HG03060 (cell line): ENCODE results near the gene SLAMF1.
"Not testable (repeated sequence)": the region's sequence is repeated elsewhere in the genome, so short reads cannot be mapped to it uniquely, and the experiment has no call there.

Experiments used
- ATAC-seq: cut with Tn5 transposase; IDR thresholded peaks from one replicate; pipeline ENCODE4 v1.9.1; 2021; ENCODE audit warnings: low read depth, moderate number of reproducible peaks; ENCODE audit not compliant: unreplicated experiment

SLAMF1 gene

DNA sequence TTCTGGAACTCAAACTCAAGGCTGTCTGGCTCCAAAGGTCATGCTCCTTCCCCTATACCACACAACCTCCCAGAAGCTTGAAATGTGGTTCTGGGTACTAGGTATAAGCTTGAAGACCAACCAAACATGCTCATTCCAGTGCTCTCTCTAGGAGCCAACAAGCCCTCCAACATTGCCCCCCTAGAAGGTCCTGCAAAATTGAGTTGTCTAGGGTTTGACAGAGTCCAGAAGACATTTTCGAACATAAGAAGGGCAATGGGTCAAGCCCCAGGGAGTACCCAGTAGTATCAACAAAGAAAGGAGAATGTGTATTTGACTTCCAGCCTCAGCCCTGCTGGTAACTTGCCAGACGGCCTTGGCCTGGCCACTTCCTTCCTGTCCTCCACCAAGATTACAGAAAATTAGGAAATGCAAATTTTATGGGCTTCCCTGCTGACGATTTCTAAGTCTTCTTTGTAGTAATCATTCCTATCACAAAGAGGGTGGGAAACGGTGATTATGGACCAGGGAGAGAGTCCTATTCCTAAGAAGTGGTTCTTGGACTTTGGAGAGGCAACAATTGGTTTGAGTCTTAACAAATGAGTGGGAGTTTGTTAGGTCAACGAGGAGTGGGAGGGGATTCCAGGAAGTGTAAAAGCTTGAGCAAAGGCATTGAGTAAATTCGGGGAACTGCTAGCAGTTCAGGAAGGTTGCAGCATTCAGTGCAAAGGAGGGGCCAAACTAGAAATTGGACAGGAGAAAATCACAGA, 18.7 kb upstream of the SLAMF1 start:
- no peak for ATAC-seq

DNA sequence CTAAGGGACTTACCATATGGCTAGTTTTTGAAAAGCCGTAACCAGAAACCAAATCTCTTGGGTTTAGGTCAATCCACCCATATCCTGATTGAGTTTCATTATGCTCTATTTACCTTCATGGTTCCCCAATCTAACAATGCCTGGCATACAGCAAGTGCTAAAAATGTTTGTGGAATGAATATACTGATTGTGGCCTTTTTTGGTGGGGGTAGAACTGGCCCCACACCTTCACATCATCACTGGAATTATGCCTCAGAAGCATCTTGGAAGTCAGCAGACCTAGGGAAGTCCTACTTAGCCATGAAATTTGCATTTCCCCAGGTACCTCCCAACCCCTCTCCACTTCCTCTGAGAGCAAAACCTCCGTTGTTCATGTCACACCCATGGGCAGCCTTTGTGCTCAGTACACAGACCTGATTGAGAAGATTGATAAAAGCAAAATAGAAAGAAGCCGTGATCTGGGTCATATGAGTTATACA, 17.8 kb upstream of the SLAMF1 start:
- no peak for ATAC-seq

DNA sequence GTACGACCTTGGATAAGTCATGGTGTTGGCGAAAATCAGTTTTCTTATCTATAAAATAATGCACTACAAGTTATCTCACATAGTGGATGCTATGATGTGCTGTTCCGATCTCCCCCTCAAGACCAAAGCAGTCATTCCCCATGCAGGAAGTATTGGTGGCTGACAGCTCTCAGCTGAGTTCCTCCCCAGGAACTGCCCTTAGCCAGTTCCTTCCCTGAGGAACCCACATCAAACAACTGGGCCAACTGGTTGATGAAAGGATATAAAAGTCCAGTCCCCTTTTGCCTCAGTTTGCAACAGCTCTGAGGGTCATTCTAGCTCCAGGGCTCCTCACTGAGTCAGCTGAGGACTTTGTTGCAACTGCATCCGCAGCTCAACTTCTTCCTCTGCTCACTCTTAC, 16.1 kb upstream of the SLAMF1 start:
- ATAC-seq = no peak

DNA sequence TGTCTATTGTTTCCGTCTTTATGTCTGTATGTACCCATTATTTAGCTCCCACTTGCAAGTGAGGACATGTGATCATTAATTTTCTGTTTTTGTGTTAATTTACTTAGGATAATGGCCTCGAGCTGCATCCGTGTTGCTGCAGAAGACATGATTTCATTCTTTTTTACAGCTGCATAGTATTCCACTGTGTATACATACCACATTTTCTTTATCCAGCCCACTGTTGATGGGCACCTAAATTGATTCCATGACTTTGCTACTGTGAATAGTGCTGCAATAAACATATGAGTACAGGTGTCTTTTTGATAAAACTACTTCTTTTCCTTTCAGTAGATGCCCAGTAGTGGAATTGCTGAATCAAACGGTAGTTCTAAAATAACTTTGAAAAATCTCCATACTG, 12.7 kb upstream of the SLAMF1 start:
- ATAC-seq = no peak

DNA sequence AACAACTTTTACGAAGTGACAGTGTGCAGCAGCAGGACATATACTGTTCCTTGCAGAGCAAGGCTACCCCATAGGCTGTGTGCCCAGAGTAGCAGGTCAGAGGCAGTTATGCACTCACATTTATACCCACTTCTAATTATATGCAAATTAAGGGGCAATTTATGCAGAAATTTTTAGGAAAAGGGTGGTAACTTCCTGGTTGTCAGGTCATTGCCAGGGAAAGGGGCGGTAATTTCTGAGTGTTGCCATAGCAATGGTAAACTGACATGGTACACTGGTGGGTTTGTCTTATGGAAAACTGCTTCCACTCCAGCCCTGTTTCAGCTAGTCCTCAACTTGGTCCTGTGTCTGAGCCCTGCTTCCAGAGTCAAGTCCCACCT, 12.0 kb upstream of the SLAMF1 start:
- ATAC-seq = no peak

DNA sequence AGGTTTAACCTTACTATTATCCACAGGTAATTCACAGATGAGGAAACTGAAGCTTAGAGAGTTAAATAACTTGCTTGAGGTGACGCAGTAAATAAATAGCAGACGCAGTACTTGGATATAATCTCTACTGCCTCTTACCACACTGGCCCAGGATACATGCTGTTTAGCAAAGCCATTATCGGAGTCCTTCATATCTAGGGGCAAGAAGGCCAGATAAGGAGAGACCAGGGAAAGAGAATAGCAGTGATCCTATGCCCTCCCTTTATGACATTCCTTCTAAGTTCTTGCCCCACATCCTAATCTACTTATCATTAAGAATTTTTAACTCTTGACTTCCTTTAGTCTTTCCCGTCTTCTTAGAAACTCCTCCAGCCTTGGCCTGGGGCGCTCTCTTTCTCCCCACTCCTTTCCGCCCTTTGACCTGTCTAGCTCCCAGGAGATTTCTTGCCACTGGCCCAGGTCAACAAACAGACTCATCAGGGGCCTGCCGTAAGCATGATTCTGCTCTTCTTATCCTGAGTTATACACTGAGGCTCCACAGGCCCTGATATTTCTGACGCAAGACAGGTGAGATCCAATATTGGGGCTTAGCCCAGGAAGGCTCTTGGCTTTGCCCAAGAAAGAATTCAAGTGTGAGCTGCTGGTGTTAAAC, 11.4 kb upstream of the SLAMF1 start:
- no peak for ATAC-seq

DNA sequence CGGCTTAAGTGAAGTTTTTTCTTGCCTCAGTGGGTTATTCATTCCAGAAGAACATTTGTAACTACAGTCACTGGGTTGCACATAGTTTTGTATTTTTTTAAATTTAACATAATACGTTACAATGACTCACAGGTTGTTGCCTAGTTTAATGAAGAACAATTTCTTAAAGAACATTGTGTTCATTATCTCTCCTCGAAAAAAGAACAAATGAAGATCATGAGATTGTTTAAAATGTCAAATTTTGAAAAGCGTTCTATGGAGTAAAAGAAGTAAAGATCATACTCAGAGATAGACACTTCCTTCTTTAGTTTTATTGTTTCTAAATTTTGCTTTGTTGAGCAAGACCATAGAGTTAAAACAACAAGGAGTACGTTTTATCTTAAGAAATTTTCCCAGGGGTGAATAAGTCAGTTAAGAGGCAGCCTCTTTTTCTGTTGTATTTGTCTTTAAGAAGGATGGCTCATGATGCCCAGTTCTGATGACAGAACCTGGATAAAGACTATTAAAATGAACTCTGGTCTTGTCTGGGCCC, 10.5 kb upstream of the SLAMF1 start:
- ATAC-seq = no peak

DNA sequence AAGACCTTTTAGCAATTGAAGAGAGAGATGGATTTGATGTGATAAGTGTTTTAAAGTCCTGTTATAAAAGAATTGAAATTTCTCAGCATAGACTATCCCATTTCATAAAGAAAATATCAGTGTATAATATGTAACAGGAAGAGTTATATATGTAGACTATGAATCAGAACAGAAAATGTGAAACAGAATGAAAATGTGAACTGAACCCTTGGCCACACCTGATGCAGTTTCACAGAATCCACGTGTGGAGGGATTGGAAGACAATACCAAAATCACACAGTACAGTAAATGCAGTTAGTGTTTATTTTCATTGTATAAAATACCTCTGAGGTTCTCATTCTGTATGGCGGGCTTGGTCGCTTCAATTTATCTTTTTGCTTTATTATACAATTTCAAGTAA, 9.9 kb upstream of the SLAMF1 start:
- ATAC-seq = no peak

DNA sequence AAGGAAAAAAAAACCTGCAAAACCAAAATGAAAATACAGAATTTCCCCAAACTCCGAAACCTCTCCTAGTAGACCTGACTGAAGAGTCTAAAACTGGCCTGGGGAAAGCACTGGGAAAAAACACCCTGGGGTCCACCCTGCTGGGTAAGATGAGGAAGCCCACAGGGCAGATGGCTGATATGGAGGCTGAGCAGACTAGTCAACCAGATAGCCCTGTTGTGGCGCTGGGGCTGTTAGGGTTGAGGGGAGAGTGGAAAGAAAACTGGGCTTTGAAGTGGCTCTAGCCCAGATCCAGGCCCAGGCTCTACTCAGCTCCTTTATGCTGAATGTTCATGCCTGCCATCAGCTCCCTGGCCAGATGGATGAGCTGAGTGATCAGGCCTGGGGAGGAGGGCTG, 6.8 kb upstream of the SLAMF1 start:
- ATAC-seq = no peak

DNA sequence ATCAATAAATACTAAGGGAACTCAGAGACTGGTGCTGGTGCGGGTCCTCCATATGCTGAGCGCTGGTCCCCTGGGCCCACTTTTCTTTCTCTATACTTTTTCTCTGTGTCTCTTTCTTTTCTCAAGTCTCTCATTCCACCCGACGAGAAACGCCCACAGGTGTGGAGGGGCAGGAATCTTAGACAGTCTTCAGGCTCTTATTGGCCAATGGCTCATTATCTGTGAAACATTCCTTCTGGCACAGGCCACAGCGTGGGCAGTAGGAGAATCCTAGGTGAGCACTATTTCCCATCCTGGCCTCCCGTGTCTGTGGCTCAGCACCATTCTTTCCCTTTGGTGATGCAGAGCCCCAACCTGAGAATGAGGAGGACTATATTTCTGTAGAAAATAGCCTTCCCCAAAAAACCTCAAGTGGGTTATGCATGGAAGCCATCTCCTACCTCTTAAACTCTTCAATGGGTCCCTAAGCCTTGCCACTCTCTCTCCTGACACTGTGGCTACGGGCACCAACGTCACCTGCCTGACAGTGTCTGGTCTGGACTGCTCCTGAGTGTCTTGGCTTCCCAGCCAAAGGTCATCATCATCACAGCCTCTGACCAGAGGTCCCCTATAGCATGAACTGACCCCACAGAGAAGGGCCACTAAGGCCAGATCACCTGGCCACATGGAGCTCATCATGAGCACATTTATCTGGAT, 6.2 kb upstream of the SLAMF1 start:
- ATAC-seq = no peak

DNA sequence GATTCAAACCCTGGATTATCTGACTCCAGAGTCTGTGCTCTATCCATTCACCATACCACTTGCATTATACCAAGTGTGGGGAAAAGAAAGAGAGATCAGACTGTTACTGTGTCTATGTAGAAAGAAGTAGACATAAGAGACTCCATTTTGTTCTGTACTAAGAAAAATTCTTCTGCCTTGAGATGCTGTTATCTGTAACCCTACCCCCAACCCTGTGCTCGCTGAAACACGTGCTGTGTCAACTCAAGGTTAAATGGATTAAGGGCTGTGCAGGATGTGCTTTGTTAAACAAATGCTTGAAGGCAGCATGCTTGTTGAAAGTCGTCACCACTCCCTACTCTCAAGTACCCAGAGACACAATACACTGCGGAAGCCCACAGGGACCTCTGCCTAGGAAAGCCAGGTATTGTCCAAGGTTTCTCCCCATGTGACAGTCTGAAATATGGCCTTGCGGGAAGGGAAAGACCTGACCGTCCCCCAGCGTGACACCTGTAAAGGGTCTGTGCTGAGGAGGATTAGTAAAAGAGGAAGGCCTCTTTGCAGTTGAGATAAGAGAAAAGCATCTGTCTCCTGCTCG, 5.3 kb upstream of the SLAMF1 start:
- not testable (repeated sequence) for ATAC-seq

DNA sequence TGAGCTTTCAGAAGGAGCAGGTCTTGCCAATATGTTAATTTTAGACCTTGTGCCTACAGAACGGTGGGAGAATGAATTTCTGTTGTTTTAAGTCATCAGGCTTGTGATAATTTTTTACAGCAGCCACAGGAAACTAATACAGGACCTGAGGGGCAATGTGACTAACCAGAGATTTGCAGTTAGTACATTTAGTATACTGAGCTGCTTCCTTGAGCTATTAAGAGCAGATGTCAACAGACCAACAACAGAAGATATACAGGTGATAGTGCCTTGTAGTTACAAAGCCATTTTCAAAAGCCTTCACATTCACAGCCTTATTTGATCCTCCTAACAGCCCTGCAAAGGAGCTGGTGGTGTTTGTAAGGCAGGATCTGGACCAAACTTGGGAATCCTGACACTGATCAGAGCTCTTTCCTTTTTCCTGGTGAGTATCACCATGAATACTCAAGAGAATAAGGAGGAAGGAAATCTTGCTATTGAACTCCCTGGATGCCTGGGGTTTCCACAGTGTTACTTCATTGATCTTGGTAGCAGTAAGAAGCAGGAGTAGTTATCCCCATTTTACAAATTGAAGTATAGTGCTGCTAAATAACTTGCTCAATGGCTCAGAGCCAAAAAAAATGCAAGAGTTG, 4.7 kb upstream of the SLAMF1 start:
- no peak for ATAC-seq

DNA sequence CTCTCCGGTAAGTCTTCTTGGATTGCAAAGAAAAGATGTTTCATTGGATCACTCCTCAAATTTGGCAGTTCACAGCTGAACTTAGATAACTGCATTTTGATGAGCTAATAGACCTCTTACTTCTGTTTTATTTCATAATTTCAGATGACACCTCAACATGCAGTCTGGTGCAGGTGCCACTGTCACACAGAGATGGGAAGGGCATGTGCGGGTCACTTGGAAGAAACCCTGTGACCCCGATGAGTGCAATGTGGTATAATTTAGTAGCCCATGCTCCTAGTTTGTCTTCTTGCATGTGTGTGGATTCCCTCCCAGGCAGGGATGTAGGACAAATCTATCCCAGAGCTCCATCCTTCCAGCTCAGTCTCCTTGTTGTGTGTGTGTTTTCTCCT, 481 bp upstream of the SLAMF1 start:
- no peak for ATAC-seq

DNA sequence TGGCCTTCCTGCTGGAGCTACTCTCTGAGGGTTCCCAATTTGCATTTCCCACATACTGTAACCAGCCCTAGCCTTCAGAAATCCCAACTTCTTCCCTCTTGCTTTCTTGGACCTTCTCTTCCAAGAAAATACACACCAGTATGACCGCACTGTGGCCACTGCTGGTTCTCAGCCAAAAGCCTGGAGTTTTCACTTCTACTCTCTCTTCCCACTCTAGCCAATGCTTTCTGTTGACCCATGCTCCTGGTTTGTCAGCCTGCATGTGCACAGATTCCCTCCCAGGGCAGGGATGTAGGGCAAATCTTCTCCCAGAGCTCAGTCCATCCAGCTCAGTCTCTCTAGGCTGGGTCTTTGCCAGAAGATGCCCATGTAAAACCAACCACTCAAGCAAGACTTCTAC, 664 bp downstream of the SLAMF1 start:
- ATAC-seq = no peak

DNA sequence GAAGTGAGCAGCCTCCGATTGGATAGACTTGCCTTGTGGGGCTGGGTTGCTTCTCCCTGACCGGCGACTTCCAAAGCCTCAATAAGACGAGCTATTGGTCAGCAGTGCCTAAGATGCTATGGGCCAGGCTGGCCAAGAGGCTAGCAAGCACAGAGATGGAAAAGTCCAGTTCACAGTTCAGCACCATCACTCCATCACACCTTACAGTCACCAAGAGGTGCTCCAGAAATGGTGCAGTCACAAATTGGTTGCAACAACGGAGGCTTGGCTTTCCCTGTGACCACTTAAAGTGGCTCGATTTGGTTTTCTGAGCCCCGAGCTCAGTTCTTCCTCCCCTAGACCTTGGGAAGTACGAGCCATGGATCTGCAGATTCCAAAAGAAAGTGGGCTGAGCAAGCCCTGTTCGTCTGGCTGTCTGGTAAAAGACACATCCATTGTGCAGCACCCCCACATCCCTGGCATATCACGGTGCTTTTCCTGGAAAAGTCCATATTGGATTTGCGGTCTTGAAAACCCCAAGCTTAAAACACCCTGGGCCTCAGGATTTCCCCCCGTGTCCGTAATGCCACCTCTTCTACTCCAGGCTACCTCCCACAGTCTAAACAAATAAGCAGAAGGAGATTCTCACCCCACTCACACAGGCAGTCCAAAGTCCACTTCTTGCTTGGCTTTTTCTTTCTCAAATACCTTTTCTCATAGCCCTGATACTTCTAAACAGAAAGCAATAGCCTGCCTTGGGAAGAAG, 1.3 kb downstream of the SLAMF1 start:
- ATAC-seq = no peak

DNA sequence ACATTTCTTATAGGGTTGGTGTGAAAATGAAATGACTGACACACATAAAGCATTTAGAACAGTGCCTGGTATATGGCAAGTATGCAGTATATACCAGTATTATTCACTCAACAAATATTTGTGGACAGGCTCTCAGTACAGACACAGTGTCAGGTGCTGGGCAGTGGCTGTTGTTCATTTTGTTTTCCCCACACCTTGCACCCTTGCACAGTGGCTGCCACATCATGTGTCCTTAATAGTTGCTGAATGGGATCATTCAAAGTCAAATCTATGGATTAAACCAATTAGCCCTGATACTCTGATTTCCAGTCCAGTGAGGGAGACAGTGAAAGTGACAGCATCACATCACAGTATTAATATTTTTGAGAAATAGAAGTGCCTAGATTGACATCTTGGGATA, 2.4 kb downstream of the SLAMF1 start:
- no peak for ATAC-seq

DNA sequence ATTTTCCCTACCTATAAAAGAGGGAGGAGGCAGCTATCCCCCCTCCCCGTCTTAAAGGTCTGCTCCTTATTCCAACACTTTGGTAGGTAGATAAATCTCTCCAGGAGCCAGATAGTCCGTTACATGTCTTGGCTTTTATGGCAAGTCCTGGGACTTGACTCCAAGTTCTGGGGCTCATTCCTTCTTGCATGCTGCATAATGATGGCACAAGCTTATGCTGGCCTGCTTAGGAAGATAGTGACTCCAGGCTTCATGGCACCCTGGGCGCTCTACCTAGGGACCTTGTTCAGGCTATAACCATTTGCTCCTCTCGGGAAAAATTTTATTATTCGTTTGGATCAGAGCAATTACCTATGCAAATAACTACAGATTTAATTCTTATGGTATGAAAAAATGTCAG, 3.7 kb downstream of the SLAMF1 start:
- no peak for ATAC-seq

DNA sequence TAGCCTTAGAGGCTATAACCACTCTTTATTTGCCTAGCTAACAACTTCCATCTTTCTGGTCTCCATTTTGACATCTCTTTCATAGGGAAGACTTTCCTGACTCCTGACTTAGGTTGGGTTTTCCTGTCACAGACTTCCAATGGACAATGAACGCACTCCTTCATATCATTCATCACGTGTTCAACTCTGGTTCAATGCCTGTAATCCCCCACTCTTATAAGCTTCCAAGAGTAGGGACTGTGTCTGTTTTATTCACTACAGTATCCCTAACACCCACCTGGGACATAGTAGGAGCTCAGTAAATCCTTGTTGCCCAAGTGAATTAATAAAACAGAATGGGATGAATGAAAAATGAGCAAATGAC, 4.6 kb downstream of the SLAMF1 start:
- no peak for ATAC-seq

DNA sequence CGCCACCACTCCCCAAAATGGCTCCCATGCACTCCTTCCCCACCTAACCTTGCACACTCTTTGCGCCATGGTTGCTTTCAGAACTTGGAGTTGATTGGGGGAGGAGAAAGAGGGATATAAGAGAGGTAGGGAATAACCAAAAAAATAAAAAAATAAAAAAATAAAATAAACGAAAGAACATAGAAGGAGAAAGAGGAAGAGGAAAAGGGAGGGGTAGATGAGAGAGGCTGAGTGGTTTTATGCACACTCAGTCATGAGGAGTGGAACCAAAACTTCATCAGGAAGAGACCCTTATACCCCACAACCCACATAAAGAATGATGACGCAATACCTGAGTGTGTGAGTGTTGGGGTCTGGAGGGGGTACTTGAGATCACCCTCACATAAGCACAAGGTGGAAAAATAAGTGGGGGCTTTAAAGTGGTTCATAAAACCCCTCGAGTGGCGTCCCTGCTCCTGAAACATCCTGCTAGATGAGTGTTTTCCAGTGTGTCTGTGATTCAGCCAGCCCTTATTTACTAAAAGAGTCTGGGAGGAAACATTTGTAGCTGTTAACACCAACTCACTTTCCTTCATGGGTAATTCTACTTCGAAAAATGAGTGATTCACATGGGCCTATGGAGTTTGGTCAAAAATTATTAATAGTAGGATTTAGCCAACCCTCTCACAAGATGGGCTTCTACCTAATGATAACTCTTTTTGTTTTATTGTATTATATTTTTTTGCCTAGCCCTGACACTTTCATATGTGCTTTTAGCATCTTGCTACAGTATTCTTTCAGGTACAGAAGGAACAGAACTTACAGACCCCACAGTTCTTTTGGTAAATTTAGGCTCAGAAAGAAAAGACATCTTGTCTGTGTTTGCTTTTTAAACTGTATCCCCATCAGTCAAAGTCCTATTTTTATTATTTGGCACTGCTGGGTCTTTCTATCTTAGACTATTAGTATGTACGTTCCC, 5.2 kb downstream of the SLAMF1 start:
- no peak for ATAC-seq
